ENCODE measurements around the gene C2orf68.

DNA sequence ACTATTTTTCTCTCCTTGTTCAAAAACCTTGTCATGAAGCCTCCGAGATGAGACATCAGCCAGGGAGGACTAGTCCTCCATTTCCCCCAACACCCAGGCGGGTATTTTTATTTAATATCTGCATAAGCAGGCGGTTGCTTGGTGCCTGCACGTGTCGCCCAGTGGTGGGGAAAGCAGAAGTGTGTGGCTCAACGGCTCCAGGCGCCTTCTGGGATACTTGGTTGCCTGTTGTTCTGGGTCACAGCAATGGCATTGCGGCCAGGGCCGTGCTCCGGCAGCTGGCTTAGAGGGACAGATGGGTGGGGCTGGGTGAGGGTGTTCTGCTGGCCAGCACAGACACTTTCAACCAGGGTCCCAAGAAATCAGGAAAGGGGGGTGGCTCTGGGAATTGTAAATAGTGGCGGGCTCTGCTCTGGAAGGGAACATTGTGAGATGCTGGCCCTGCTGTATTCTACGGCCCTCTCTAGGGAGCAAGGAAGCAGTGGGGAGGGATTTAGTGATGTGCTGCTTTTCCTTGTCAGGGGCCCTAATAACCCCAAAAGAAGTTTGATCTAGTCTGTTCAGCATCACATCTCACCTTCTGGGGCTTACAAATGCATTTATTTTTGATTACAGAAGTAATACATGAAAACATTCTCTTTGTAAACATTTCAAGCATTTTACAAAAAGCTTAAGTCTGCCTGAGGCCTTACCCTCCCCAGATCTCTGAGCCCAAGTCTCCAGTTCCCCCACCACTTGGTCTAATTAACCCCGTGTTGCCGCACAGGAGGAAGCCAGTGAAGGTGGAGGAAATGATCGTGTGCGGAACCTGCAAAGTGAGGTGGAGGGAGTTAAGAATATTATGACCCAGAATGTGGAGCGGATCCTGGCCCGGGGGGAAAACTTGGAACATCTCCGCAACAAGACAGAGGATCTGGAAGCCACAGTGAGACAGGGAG is 33.4 kb downstream of the C2orf68 start:
- no peak for TF ChIP-seq ZBTB17 (tag by site-specific recombination; IDR thresholded peaks at IDR 0.05)
- no peak for TF ChIP-seq ZBTB21 (tag by site-specific recombination; IDR thresholded peaks at IDR 0.05)
- TF ChIP-seq, protein P1, sequence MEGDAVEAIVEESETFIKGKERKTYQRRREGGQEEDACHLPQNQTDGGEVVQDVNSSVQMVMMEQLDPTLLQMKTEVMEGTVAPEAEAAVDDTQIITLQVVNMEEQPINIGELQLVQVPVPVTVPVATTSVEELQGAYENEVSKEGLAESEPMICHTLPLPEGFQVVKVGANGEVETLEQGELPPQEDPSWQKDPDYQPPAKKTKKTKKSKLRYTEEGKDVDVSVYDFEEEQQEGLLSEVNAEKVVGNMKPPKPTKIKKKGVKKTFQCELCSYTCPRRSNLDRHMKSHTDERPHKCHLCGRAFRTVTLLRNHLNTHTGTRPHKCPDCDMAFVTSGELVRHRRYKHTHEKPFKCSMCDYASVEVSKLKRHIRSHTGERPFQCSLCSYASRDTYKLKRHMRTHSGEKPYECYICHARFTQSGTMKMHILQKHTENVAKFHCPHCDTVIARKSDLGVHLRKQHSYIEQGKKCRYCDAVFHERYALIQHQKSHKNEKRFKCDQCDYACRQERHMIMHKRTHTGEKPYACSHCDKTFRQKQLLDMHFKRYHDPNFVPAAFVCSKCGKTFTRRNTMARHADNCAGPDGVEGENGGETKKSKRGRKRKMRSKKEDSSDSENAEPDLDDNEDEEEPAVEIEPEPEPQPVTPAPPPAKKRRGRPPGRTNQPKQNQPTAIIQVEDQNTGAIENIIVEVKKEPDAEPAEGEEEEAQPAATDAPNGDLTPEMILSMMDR (tag by site-specific recombination; IDR thresholded peaks at IDR 0.05): no peak

Measured in HEK293 (cell line).